Measurements from ENCODE around the gene GPR32. TPM values are rescaled to one million over a fixed set of nuclear protein-coding genes. Genes with fewer than 3 reads are reported as not detected.

Gene GPR32
- total and polyA plus RNA-seq, 2 of the 8 experiments (the other 6 are each of a cell fraction or from before 2014, with no cell fraction given) = not detected

DNA sequence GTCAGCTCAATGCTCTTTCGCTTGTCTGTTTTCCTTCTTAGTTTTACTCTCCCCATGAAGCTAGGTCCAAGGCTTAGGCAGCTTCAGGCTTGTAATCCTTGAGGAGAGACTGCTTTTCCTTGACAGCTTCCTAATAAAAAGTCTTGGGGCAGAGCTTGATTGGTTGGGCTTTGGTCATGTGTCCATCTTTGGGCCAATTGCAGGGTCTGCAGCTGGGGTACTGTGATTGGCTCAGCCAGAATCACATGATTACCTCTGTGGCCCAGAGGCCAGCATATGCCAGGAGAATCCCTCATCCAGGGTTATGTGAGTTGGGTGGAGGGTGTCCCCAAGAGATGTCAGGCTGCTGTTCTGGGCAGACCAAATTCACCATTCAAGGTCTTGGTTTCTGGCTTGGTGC lies 45.2 kb downstream of the GPR32 start:
- Histone ChIP-seq H3K4ac (replicated peaks; ENCODE audit: insufficient read length, low read depth, low read length) (no peak overlapping the region), H3K27me3 (replicated peaks in 1 of 4; ENCODE audit: control insufficient read depth in 3 of 4, extremely low read depth in 1 of 4, insufficient read depth in 3 of 4, low read length in 3 of 4) (peaks cover 9 to 19% (median 18%) of the 10 kb centered on the region in 4 experiments), H3K18ac (ENCODE audit: extremely low read depth, low read length) (no peak overlapping the region), H4K91ac (replicated peaks; ENCODE audit: insufficient read length, low read length) (no peak overlapping the region), H2BK15ac (ENCODE audit: low read length) (no peak overlapping the region), H3K4me2 (ENCODE audit: insufficient read depth in 1 of 2, low read depth in 2 of 2, low read length in 2 of 2) (no peak overlapping the region), H4K5ac (ENCODE audit: insufficient read length, low read depth, low read length) (no peak overlapping the region), H4K20me1 (replicated peaks in 1 of 2; ENCODE audit: control insufficient read depth in 1 of 2, insufficient read depth in 2 of 2, low read length in 2 of 2) (peaks cover 0 to 2% of the 10 kb centered on the region in 2 experiments), H3K23me2 (ENCODE audit: low read depth, low read length) (peaks cover 19% of the 10 kb centered on the region), H2BK12ac (ENCODE audit: low read depth, low read length) (no peak overlapping the region), H3K4me1 (replicated peaks in 1 of 4; ENCODE audit: control insufficient read depth in 3 of 4, insufficient read depth in 4 of 4, low read length in 3 of 4) (peaks cover 5 to 20% (median 13%) of the 10 kb centered on the region in 4 experiments), H4K8ac (ENCODE audit: extremely low read depth, insufficient read depth, low read length) (no peak overlapping the region), H3K4me3 (ENCODE audit: extremely low read depth in 1 of 4, insufficient read depth in 2 of 4, low read depth in 3 of 4, low read length in 4 of 4) (no peak overlapping the region), H3K36me3 (ENCODE audit: control insufficient read depth in 2 of 4, insufficient read depth in 4 of 4, low read length in 3 of 4) (no peaks in the 10 kb centered on the region), H3K79me2 (ENCODE audit: control insufficient read depth in 1 of 2, insufficient read depth in 2 of 2, low read length in 2 of 2) (no peaks in the 10 kb centered on the region), H2AK5ac (ENCODE audit: low read depth, low read length) (no peak overlapping the region), H2BK120ac (replicated peaks; ENCODE audit: low read depth, low read length) (no peak overlapping the region), H2BK5ac (ENCODE audit: low read depth, low read length) (no peak overlapping the region), H3K9me3 (ENCODE audit: insufficient read depth in 2 of 2, low read depth in 1 of 2, low read length in 1 of 2) (no peaks in the 10 kb centered on the region), H3K9ac (replicated peaks in 1 of 4; ENCODE audit: extremely low read depth in 1 of 4, low read depth in 3 of 4, low read length in 3 of 4) (no peak overlapping the region), H3K23ac (ENCODE audit: insufficient read length) (no peak overlapping the region), H3K27ac (ENCODE audit: low read depth, low read length) (no peak overlapping the region), H2BK20ac (ENCODE audit: low read length) (no peak overlapping the region), H2AFZ (ENCODE audit: low read length) (no peak overlapping the region), H3K56ac (replicated peaks; ENCODE audit: insufficient read length, low read depth, low read length) (no peak overlapping the region), H3K79me1 (ENCODE audit: low read depth, low read length) (no peaks in the 10 kb centered on the region), H3K14ac (ENCODE audit: insufficient read length) (no peak overlapping the region)
- no peak for FAIRE-seq
- WGBS, 2 experiments (ENCODE audit: extremely low coverage in 1 of 2, insufficient coverage in 1 of 2, insufficient read length in 1 of 2, insufficient replicate concordance in 2 of 2, low coverage in 1 of 2, low lambda C conversion rate in 2 of 2, missing lambda C conversion rate in 1 of 2) = 76% methylated on average over 1 of the region's 1 CpG; no CpG with 5 or more reads in 1 of the 2 experiments
- TF ChIP-seq, protein P1, sequence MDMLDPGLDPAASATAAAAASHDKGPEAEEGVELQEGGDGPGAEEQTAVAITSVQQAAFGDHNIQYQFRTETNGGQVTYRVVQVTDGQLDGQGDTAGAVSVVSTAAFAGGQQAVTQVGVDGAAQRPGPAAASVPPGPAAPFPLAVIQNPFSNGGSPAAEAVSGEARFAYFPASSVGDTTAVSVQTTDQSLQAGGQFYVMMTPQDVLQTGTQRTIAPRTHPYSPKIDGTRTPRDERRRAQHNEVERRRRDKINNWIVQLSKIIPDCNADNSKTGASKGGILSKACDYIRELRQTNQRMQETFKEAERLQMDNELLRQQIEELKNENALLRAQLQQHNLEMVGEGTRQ (IDR thresholded peaks at IDR 0.05; ENCODE audit: low read length) = peak; percentile 64; the same call in 1 of the 2 replicates
- no peak for TF ChIP-seq ZNF274 (IDR thresholded peaks at IDR 0.05; ENCODE audit: borderline replicate concordance, extremely low read depth, low read length)
- TF ChIP-seq, protein P2, sequence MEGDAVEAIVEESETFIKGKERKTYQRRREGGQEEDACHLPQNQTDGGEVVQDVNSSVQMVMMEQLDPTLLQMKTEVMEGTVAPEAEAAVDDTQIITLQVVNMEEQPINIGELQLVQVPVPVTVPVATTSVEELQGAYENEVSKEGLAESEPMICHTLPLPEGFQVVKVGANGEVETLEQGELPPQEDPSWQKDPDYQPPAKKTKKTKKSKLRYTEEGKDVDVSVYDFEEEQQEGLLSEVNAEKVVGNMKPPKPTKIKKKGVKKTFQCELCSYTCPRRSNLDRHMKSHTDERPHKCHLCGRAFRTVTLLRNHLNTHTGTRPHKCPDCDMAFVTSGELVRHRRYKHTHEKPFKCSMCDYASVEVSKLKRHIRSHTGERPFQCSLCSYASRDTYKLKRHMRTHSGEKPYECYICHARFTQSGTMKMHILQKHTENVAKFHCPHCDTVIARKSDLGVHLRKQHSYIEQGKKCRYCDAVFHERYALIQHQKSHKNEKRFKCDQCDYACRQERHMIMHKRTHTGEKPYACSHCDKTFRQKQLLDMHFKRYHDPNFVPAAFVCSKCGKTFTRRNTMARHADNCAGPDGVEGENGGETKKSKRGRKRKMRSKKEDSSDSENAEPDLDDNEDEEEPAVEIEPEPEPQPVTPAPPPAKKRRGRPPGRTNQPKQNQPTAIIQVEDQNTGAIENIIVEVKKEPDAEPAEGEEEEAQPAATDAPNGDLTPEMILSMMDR (IDR thresholded peaks at IDR 0.05; ENCODE audit: control extremely low read depth in 1 of 3, insufficient read depth in 1 of 3, low read depth in 1 of 3, low read length in 3 of 3) = no peak
- no peak for TF ChIP-seq GABPA (IDR thresholded peaks at IDR 0.05; ENCODE audit: borderline replicate concordance, insufficient read depth, low read length)
- TF ChIP-seq, protein P3, sequence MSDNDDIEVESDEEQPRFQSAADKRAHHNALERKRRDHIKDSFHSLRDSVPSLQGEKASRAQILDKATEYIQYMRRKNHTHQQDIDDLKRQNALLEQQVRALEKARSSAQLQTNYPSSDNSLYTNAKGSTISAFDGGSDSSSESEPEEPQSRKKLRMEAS (IDR thresholded peaks at IDR 0.05) = 0 out of 2 replicates have a peak, but pooled peaks have one; percentile 13
- ChIA-PET POLR2A (ENCODE audit: partially characterized antibody) (interaction anchor here (14.4 kb wide), 1 partner anchor 17 kb away, joined by 275 read pairs; no protein-coding TSS in a partner anchor), CTCF (ENCODE audit: partially characterized antibody) (interaction anchor here (0.7 to 1.6 kb wide), 4 partner anchors 8 to 110 kb away, joined by 3 read pairs; no protein-coding TSS in a partner anchor)
- no peak for DNase-seq (ENCODE audit: low read depth in 1 of 2, low spot score in 2 of 2)
